ENCODE measurements around the gene TRIM28. TPM values are rescaled to one million over a fixed set of nuclear protein-coding genes. Genes with fewer than 3 reads are reported as not detected.
A peak's percentile ranks its signal among the peaks of the same experiment; 100 is the strongest.

The TRIM28 gene
- total and polyA plus RNA-seq, 4 experiments from 2014 or later, result 19.4 to 348 (median 206) TPM

- H3K9me3 ChIP-seq (ENCODE audit: control insufficient read depth in 1 of 2, low read length in 2 of 2), result no peaks in the 10 kb centered on the region
- DNase-seq, result no peak
- CTCF ChIA-PET (ENCODE audit: partially characterized antibody), result no interaction called here
- H3K4me1 Mint-ChIP-seq, result peaks cover 24 to 49% (median 34%) of the 10 kb centered on the region in 4 donors
- peak overlapping the region in 2 of 7 donors; percentile 43 to 60 for H3K27ac Mint-ChIP-seq
- POLR2A ChIA-PET (ENCODE audit: partially characterized antibody), result interaction anchor here (0.6 to 1.5 kb wide), 3 partner anchors 9 to 34 kb away, joined by 3 to 5 read pairs (median 3); partner anchors contain the start of genes UBE2M and ZBTB45
- H3K36me3 Mint-ChIP-seq, result peaks cover 50 to 83% of the 10 kb centered on the region in 2 donors
- peaks cover 37% of the 10 kb centered on the region for H3K4me1 ChIP-seq (ENCODE audit: insufficient read depth, low read length)
- H3K27me3 ChIP-seq (ENCODE audit: insufficient read depth, low read length), result no peaks in the 10 kb centered on the region
- no peaks in the 10 kb centered on the region for H3K27me3 Mint-ChIP-seq
- no peak overlapping the region for H3K27ac ChIP-seq (ENCODE audit: low read depth, low read length)
- intact Hi-C loops (cut with micrococcal nuclease), result no loop called here
- H3K4me3 Mint-ChIP-seq, result no peak overlapping the region
- H3K9me3 Mint-ChIP-seq, result peaks cover 0 to 12% (median 0%) of the 10 kb centered on the region in 8 donors
- peaks cover 69% of the 10 kb centered on the region for H3K36me3 ChIP-seq (ENCODE audit: insufficient read depth, low read length)
- H3K4me3 ChIP-seq (ENCODE audit: low read length in 2 of 2), result no peak overlapping the region
Measured at GRCh38 chr19:58548859-58549663, 5.2 kb downstream of the TRIM28 start.

DNA sequence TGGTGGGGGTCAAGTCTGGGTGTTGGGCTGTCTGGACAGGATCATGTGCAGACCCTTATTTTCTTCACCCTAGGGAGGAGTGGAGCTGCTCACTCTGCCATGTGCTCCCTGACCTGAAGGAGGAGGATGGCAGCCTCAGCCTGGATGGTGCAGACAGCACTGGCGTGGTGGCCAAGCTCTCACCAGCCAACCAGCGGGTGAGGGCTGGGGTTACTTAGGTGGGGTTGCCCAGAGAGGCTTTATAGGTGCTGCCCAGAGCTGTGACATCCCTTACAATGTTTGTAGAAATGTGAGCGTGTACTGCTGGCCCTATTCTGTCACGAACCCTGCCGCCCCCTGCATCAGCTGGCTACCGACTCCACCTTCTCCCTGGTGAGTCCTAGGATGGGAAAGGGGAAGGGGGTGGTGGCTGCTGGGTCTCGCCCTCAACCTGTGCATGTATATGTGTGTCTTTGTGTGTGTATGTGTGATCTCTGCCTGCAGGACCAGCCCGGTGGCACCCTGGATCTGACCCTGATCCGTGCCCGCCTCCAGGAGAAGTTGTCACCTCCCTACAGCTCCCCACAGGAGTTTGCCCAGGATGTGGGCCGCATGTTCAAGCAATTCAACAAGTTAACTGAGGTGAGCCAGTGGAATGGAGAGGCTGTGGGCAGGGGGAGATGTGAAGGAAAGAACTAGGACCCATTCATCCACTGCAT lies 5.9 kb downstream of the TRIM28 start:
- H3K27me3 ChIP-seq (ENCODE audit: insufficient read depth, low read length), result no peaks in the 10 kb centered on the region
- Mint-ChIP-seq H3K27me3 (no peaks in the 10 kb centered on the region), H3K4me1 (peaks cover 28 to 56% (median 38%) of the 10 kb centered on the region in 4 donors), H3K4me3 (peak overlapping the region in 1 of 8 donors; percentile 20), H3K27ac (peak overlapping the region in 1 of 7 donors; percentile 60), H3K36me3 (peaks cover 53 to 88% of the 10 kb centered on the region in 2 donors), H3K9me3 (peaks cover 0 to 12% (median 0%) of the 10 kb centered on the region in 8 donors)
- POLR2A ChIA-PET (ENCODE audit: partially characterized antibody), result interaction anchor here (0.6 to 2.5 kb wide), 5 partner anchors 8 to 35 kb away, joined by 3 to 7 read pairs (median 3); partner anchors contain the start of genes UBE2M and ZBTB45
- CTCF ChIA-PET (ENCODE audit: partially characterized antibody), result no interaction called here
- H3K36me3 ChIP-seq (ENCODE audit: insufficient read depth, low read length), result peaks cover 69% of the 10 kb centered on the region
- intact Hi-C loops (cut with micrococcal nuclease), result no loop called here
- DNase-seq, result peak in 1 of 5 donors; percentile 39
- H3K4me1 ChIP-seq (ENCODE audit: insufficient read depth, low read length), result peaks cover 44% of the 10 kb centered on the region
- no peaks in the 10 kb centered on the region for H3K9me3 ChIP-seq (ENCODE audit: control insufficient read depth in 1 of 2, low read length in 2 of 2)
- H3K4me3 ChIP-seq (ENCODE audit: low read length in 2 of 2), result no peak overlapping the region
- H3K27ac ChIP-seq (ENCODE audit: low read depth, low read length), result no peak overlapping the region

DNA sequence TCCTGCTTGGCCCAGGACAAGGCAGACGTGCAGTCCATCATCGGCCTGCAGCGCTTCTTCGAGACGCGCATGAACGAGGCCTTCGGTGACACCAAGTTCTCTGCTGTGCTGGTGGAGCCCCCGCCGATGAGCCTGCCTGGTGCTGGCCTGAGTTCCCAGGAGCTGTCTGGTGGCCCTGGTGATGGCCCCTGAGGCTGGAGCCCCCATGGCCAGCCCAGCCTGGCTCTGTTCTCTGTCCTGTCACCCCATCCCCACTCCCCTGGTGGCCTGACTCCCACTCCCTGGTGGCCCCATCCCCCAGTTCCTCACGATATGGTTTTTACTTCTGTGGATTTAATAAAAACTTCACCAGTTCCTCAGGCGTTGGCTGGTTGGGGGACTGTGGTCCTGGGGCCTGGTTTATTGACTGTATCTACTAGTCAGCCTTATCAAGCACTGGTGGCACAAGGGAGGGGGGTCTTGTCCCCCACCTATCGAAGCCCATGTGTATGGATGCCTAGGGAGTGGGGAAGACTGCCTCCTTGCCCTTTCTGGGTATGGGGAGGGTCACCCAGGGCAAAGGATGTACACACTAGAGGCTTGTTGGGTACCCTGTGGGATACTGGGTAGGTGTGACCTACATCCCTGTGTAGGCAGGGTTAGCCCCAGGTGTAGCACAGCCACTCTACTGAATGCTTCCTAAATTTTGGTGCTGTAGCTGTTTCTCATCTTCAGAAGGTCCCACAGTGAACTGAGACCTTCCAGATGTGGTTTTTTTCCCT lies 6.7 kb downstream of the TRIM28 start:
- H3K36me3 Mint-ChIP-seq, result peaks cover 53 to 89% of the 10 kb centered on the region in 2 donors
- ChIA-PET POLR2A (ENCODE audit: partially characterized antibody) (interaction anchor here (0.9 to 2.5 kb wide), 3 partner anchors 8 to 31 kb away, joined by 3 to 7 read pairs (median 5); partner anchors contain the start of genes UBE2M and ZBTB45), CTCF (ENCODE audit: partially characterized antibody) (no interaction called here)
- Histone ChIP-seq H3K9me3 (ENCODE audit: control insufficient read depth in 1 of 2, low read length in 2 of 2) (no peaks in the 10 kb centered on the region), H3K4me1 (ENCODE audit: insufficient read depth, low read length) (peaks cover 42% of the 10 kb centered on the region), H3K36me3 (ENCODE audit: insufficient read depth, low read length) (peaks cover 69% of the 10 kb centered on the region), H3K4me3 (ENCODE audit: low read length in 2 of 2) (no peak overlapping the region), H3K27ac (ENCODE audit: low read depth, low read length) (no peak overlapping the region), H3K27me3 (ENCODE audit: insufficient read depth, low read length) (no peaks in the 10 kb centered on the region)
- peaks cover 31 to 57% (median 39%) of the 10 kb centered on the region in 4 donors for H3K4me1 Mint-ChIP-seq
- peaks cover 0 to 8% (median 0%) of the 10 kb centered on the region in 8 donors for H3K9me3 Mint-ChIP-seq
- peak overlapping the region in 4 of 7 donors; percentile 36 to 88 (median 68) for H3K27ac Mint-ChIP-seq
- DNase-seq, result peak in 1 of 5 donors; percentile 1
- intact Hi-C loops (cut with micrococcal nuclease), result no loop called here
- H3K4me3 Mint-ChIP-seq, result no peak overlapping the region
- H3K27me3 Mint-ChIP-seq, result no peaks in the 10 kb centered on the region

DNA sequence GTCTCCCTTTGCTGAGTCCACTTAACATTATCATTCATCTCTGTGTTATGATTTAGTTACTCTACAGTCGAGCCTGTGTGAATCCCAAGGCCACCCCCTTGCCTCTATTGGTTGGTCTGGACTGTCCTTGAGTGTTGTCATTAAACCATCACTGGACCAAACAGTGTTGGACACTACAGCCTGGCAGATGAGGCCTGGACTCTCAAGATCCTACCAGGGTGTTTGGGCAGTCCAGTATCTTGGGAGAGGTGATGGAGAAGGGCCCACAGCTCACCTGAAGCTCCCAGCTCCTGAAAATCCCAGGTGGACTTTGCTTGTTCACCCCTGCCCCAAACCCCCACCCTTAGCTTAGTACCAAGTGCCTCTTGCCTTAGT lies 7.2 kb downstream of the TRIM28 start:
- no peak overlapping the region for H3K4me3 ChIP-seq (ENCODE audit: low read length in 2 of 2)
- CTCF ChIA-PET (ENCODE audit: partially characterized antibody), result interaction anchor here (1.1 kb wide), 1 partner anchor 31 kb away, joined by 4 read pairs; the partner anchor contains the start of gene ZBTB45
- H3K27me3 ChIP-seq (ENCODE audit: insufficient read depth, low read length), result no peaks in the 10 kb centered on the region
- H3K27ac ChIP-seq (ENCODE audit: low read depth, low read length), result no peak overlapping the region
- peaks cover 41% of the 10 kb centered on the region for H3K4me1 ChIP-seq (ENCODE audit: insufficient read depth, low read length)
- Mint-ChIP-seq H3K27me3 (no peaks in the 10 kb centered on the region), H3K4me3 (no peak overlapping the region), H3K27ac (peak overlapping the region in 5 of 7 donors; percentile 36 to 88 (median 60)), H3K9me3 (peaks cover 0 to 5% (median 0%) of the 10 kb centered on the region in 8 donors), H3K4me1 (peaks cover 25 to 54% (median 36%) of the 10 kb centered on the region in 4 donors), H3K36me3 (peaks cover 50 to 86% of the 10 kb centered on the region in 2 donors)
- H3K9me3 ChIP-seq (ENCODE audit: control insufficient read depth in 1 of 2, low read length in 2 of 2), result no peaks in the 10 kb centered on the region
- POLR2A ChIA-PET (ENCODE audit: partially characterized antibody), result interaction anchor here (0.7 to 2.5 kb wide), 4 partner anchors 11 to 164 kb away, joined by 3 to 7 read pairs (median 4); partner anchors contain the start of gene RPS5
- intact Hi-C loops (cut with micrococcal nuclease), result no loop called here
- no peak for DNase-seq
- H3K36me3 ChIP-seq (ENCODE audit: insufficient read depth, low read length), result peaks cover 71% of the 10 kb centered on the region

GRCh38 chr19:58551577-58552471 lies 8.0 kb downstream of the TRIM28 start:
- DNase-seq, result peak in 1 of 5 donors; percentile 0
- H3K27ac Mint-ChIP-seq, result peak overlapping the region in 5 of 7 donors; percentile 52 to 89 (median 75)
- peaks cover 77% of the 10 kb centered on the region for H3K36me3 ChIP-seq (ENCODE audit: insufficient read depth, low read length)
- H3K27me3 ChIP-seq (ENCODE audit: insufficient read depth, low read length), result no peaks in the 10 kb centered on the region
- no peak overlapping the region for H3K27ac ChIP-seq (ENCODE audit: low read depth, low read length)
- peak overlapping the region in 2 of 8 donors; percentile 6 to 7 for H3K4me3 Mint-ChIP-seq
- no peaks in the 10 kb centered on the region for H3K9me3 ChIP-seq (ENCODE audit: control insufficient read depth in 1 of 2, low read length in 2 of 2)
- ChIA-PET CTCF (ENCODE audit: partially characterized antibody) (interaction anchor here (1.1 to 3.8 kb wide), 2 partner anchors 32 kb away, joined by 4 to 28 read pairs; partner anchors contain the start of gene ZBTB45), POLR2A (ENCODE audit: partially characterized antibody) (interaction anchor here (0.7 to 2.5 kb wide), 4 partner anchors 10 to 165 kb away, joined by 3 to 7 read pairs (median 4); partner anchors contain the start of gene RPS5)
- peaks cover 23 to 54% (median 34%) of the 10 kb centered on the region in 4 donors for H3K4me1 Mint-ChIP-seq
- peaks cover 0 to 5% (median 0%) of the 10 kb centered on the region in 8 donors for H3K9me3 Mint-ChIP-seq
- H3K4me3 ChIP-seq (ENCODE audit: low read length in 2 of 2), result no peak overlapping the region
- H3K27me3 Mint-ChIP-seq, result no peaks in the 10 kb centered on the region
- intact Hi-C loops (cut with micrococcal nuclease), result no loop called here
- peaks cover 41% of the 10 kb centered on the region for H3K4me1 ChIP-seq (ENCODE audit: insufficient read depth, low read length)
- peaks cover 48 to 84% of the 10 kb centered on the region in 2 donors for H3K36me3 Mint-ChIP-seq

DNA sequence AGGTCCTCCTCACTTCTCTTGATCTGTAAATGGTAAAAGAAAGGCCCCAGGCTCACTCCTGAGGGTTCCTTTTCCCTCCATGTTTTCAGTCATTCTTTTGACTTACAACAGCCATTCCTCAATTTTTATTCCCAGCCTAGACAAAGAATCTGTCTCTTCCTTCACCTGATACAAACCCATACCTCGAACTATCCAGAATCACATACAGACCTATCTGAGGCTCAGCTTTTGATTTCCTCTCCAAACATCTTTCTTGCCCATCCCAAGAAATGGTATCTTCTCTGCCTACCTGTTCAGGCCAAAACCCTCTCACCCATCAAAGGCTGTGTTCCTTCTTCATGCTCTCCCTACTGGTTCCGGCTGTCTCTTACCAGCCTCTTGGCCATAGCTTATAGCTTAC lies 8.8 kb downstream of the TRIM28 start:
- POLR2A ChIA-PET (ENCODE audit: partially characterized antibody), result interaction anchor here (1.0 to 3.6 kb wide), 5 partner anchors 7 to 32 kb away, joined by 4 to 89 read pairs (median 25); partner anchors contain the start of genes TRIM28 and ZBTB45
- Mint-ChIP-seq H3K4me3 (peak overlapping the region in 5 of 8 donors; percentile 6 to 61 (median 17)), H3K27ac (peak overlapping the region; percentile 23 to 99 (median 77)), H3K36me3 (peaks cover 42 to 79% of the 10 kb centered on the region in 2 donors), H3K27me3 (no peaks in the 10 kb centered on the region), H3K4me1 (peaks cover 27 to 57% (median 40%) of the 10 kb centered on the region in 4 donors), H3K9me3 (peaks cover 0 to 5% (median 0%) of the 10 kb centered on the region in 8 donors)
- Histone ChIP-seq H3K4me1 (ENCODE audit: insufficient read depth, low read length) (peaks cover 41% of the 10 kb centered on the region), H3K4me3 (ENCODE audit: low read length in 2 of 2) (no peak overlapping the region), H3K27ac (ENCODE audit: low read depth, low read length) (no peak overlapping the region), H3K9me3 (ENCODE audit: control insufficient read depth in 1 of 2, low read length in 2 of 2) (no peaks in the 10 kb centered on the region), H3K36me3 (ENCODE audit: insufficient read depth, low read length) (peaks cover 70% of the 10 kb centered on the region), H3K27me3 (ENCODE audit: insufficient read depth, low read length) (no peaks in the 10 kb centered on the region)
- intact Hi-C loops (cut with micrococcal nuclease), result no loop called here
- no peak for DNase-seq
- CTCF ChIA-PET (ENCODE audit: partially characterized antibody), result interaction anchor here (3.8 kb wide), 1 partner anchor 33 kb away, joined by 28 read pairs; the partner anchor contains the start of gene ZBTB45
